Amniotic epithelial cell (primary cell): ENCODE data around the gene RRBP1.

Source experiments
- DNase-seq: peaks from one replicate; pipeline ENCODE4 v3.0.0-alpha.2; 2010; ENCODE audit warnings: low read depth

The RRBP1 gene

GRCh38 chr20:17680836-17681725 lies 961 bp downstream of the RRBP1 start:
- peak; percentile 60 for DNase-seq

DNA sequence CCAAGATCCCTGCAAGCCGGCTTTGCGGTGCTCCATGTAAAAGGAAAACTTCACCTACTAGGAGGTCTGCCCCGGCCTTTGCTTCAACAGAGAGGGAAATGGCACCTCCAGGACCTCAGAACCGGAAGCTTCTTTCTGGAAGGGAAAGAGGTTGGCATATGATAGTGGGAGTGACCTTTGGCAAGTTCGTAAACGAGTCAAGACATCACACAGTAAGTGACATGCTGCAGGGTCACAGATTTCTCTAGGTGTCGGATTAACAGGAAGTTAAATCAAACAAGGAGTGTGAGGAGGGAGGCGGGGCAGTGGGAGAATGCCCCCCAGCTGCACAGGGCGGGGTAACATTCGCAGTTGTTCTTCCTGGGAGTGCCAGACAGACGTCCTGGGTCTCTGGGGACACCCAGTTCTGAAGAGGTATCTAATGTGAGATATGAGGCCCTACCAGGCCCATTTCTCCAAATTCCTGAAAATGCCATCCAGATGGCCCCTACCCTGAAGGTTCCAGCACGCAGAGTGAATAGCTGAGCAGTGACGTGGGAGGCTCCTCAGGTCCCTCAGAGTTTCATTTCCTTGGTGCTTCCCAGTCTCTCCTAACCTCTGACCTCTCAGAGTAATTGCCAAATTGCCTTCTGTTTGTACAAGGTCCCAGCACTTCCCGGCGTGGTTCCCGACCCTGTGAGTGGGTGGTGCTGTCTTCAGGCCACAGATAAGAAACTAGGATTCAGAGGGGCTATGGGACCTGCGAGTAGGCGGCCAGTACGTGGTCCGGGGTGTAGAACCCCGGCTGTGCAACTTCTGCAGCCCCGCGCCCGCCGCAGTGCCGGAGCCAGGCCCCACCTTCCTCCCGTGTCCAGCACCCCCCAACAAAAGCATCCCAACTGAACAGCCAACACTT lies 1.9 kb downstream of the RRBP1 start:
- DNase-seq = peak; percentile 74

DNA sequence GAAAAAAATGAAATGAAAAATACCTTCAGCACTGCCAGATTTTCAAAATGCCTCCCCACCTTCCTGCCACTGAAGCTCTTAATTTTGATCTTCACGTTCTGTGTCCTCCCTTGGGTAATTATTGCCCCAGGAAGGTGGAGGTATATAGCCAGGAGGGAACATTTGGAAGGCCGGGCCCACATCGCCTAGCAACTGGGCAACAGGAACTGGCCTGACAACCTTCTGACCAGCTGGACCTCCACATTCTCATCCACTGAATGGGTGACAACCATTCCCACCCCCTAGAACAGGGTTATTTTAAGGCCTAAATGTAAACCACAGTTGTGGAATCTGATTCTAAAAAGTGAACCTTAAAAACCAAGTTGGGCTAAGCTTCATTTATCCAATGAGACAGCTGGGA lies 3.2 kb downstream of the RRBP1 start:
- no peak for DNase-seq

- DNase-seq = no peak
Observed at GRCh38 chr20:17678295-17678694, 3.7 kb downstream of the RRBP1 start.

DNA sequence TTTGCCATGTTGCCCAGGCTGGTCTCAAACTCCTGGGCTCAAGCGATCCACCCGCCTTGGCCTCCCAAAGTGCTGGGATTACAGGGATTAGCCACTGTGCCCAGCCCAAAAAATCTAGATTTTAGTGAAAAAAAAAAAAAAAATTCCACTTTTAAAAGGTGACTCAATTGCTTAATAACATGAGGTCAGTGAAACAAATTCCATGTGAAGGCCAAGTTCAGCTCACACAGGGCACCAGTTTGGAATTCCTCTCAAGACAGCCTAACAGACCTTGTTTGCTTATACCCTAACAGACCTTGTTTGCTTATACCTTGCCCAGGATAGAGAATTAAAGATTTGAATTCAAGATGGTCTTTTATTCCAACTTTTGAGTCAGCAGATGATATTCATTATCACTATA lies 5.1 kb downstream of the RRBP1 start:
- DNase-seq = peak; percentile 58

DNA sequence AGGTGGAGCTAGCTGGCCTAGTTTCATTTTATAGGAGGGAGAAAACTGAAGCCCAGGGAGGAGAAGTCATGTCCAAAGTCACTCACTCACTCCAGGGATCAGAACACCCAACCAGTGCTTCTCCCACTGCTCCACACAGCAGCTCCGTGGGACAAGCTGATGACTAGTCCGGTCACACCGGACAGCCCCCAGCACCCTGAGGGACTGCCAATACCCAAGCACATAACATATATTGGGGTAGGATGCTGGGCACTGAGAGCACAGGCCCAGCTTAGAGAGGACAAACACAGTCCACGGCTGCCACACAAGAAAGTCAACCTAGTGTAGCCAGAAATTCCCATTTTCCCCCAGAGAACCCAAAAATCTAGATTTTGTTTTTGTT lies 5.7 kb downstream of the RRBP1 start:
- DNase-seq = no peak

GRCh38 chr20:17675519-17676377 lies 6.3 kb downstream of the RRBP1 start:
- peak; percentile 66 for DNase-seq

DNA sequence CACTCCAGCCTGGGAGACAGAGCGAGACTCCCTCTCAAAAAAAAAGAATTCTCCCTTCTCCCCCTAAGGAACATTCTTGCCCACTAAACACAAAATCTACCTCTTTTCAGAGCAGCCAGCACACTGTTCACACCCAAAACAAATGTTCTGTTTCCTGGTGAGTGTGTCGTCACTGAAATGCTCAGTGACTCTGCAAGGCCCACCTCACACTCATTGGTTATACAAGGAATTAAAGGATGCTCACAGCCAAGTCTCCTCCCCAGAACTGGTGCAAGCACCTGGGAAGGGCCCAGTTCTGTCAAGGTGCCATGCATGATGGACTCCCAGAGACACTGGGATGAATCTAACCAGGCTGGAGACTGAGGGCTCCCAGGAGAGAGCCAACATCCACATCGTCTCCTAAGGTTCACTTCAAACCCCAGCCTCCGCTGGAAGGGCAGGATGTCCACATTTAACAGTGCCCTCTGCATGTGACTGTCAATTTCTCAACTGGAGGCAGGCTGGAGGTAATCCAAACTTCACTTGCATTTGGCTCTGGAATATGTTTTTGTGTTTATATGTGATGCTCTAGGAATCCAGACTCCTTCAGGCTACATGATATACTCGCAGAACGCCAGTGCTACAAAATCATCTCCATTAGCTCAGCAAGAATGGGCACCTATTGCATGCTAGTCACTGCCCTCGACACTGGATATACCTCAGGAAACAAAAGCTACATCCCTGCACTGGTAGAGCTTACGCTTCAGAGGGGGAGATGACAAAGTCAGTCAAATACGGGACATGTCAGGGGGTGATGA lies 7.1 kb downstream of the RRBP1 start:
- peak; percentile 55 for DNase-seq

- no peak for DNase-seq
Observed at GRCh38 chr20:17673084-17673483, 9.0 kb downstream of the RRBP1 start.

DNA sequence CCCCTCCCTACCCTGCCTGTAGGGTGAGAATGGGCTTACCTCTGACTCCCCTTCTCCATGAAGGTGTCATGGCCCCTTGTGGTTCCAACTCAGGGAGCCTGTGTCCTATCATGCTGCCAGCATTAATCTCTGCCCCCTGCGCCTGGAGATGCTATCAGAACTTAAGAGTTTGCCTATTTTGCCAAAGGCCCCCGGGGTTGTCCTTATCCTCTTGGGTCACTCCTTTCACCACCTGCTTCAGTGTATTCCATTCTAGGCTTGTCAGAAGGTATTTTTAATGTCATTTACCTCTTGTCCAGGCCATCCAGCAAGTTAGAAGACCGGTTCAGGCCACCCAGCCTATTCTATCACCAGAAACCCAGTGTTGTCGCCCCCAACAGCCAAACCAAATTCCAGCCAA lies 10.5 kb downstream of the RRBP1 start:
- DNase-seq = no peak

DNA sequence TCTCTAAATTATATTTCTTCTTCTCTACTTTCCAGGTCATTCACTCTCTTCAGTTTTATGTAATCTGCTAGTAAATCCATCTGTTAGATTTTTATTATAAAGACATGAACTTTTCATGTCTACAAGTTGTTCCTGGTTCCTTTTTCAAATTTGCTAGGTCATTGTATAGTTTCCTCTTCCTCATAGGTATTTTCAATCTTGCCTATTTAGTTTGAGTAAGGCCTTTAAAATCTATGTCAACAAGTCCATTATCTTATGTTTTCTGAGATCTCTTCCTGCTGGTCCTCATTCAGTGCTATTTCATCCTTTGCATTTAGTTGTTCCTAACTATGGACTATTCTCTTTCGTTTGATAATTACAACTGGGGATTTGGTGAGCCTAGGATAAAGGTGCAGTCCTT lies 11.0 kb downstream of the RRBP1 start:
- no peak for DNase-seq

GRCh38 chr20:17669306-17669931 lies 12.6 kb downstream of the RRBP1 start:
- no peak for DNase-seq

GRCh38 chr20:17668432-17668831 lies 13.6 kb downstream of the RRBP1 start:
- DNase-seq = no peak

DNA sequence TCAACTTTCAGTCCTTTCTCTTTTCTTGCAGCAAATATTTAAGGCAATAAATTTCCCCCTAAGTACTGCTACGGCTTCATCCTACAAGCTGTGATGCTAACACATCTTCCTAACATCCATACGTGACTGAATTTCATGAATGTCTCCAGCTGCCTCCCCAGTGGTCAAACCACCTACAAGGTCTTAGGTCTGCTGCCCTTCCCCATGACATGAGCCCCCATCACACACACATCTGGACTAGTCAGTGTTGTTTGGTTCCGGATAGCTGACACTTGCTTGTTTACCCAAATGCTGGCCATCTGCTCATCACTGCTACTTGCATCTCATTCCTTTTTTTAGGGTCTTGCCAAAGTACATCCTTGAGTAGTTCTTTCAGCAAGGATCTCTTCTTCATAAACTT lies 14.6 kb downstream of the RRBP1 start:
- DNase-seq = no peak

- DNase-seq = no peak
Observed at GRCh38 chr20:17666481-17666880, 15.6 kb downstream of the RRBP1 start.

GRCh38 chr20:17665756-17666155 lies 16.3 kb downstream of the RRBP1 start:
- no peak for DNase-seq

DNA sequence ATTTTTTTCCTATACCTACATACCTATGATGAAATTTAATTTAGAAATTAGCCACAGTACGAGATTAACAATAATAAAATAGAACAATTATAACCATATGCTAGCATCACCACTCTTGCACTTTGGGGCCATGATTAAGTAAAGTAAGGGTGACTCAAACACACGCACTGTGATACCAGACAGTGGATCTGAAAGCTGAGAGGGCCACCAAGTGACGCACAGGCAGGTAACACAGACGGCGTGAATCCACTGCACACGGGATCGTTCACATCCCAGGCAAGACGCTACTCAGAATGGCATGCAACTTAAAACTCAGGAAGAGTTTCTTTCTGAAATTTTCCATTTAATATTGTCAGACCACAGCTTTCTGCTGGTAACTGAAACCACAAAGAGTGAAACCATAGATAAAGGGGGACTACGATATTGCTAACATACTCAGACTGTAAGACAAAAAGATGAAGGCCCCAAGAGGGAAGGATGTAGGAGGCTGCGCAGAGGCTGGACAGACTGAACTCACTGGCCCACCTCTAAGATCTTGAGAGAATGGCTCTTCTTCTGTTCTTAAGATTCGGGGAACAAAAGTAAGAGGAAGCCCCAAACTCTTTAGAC lies 17.9 kb downstream of the RRBP1 start:
- peak; percentile 53 for DNase-seq

GRCh38 chr20:17663486-17663885 lies 18.6 kb downstream of the RRBP1 start:
- DNase-seq = peak; percentile 74

DNA sequence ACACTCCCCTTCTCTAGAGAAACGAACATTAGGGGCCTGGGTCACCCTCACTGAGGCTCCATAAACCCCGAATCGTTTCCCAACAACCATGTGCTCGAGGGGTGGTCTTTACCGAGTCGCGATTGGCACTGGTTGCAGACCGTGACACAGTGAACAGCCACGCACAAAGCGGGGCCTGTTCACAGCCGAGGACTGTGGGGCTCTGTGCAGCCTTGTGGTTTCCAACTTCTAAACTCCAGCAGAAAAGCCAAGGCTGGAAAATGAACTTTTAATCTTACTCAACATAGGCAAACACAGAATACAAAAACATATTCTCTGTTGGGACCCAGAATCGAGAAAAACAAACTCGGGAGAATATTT lies 19.0 kb downstream of the RRBP1 start:
- DNase-seq = no peak

DNA sequence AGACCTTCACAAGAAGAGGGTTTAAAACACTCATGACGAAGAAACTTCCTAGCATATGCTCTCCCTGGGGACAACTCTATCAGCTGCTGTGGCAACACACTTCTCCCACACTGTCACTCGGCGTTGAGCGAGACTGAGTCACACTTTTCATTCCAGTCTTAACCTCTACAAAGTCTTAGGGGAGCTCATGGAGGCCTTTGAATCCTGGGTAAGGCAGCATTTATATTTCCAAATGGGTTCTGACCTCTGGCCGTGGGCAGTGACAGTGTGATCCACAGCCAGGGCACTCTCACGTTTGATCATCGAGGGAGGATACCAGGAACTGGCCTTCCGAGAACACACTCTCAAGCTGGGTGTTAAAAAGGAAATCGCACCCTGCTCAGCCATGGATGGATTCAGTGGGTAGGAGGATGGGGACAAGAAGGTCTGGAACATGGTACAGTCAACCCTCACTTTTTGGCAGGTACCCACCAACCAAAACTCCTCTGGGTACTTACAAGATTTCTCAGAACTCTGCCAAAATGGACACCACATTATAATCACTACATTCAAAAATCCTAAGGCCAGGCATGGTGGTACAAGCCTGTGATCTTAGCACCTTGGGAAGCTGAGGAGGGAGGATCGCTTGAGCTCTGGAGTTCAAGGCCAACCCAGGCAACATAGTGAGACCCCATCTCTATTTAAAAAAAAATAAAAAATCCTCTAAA lies 19.6 kb downstream of the RRBP1 start:
- DNase-seq = peak; percentile 54
